HG02973 (cell line): ENCODE results near the gene ENTHD1.

Experiments used
- ATAC-seq: cut with Tn5 transposase; IDR thresholded peaks from one replicate; pipeline ENCODE4 v1.9.1; 2021; ENCODE audit warnings: moderate library complexity; ENCODE audit not compliant: unreplicated experiment

ENTHD1 gene

DNA sequence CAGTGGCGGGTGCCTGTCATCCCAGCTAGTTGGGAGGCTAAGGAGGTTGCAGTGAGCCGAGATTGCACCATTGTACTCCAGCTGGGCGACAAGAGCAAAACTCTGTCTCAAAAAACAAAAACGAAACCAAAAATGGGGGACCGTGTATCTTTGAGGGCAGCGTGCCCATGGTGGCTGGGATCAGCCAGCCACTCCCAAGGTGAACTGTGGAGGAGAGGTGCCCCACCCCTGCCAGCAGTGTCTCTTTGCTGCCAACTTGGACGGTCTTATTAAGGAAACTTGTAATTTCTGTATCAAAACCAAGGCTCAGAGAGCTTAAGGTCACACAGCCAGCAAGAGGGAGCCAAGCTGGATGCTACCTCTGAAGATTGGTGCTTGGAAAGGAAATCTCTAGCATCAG is 175.4 kb downstream of the ENTHD1 start:
- ATAC-seq, result no peak

DNA sequence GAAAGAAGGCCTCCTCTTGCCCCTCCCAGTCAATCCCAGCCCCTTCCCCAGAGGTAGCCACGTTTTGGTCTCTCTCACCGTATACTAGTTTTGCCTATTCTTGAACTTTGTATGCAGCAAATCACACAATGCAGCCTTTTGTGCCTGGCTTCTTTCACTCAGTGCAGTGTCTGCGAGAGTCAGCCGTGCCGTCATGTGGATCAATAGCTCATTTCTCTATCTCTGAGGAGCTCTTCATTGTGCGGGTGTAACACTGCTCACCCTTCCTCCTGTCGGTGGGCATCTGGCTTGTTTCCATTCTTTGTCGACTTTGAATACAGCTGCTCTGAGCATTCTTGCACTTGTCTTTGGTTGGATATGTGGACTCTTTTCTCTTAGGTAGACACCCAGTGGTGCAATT is 176.5 kb downstream of the ENTHD1 start:
- ATAC-seq, result no peak

DNA sequence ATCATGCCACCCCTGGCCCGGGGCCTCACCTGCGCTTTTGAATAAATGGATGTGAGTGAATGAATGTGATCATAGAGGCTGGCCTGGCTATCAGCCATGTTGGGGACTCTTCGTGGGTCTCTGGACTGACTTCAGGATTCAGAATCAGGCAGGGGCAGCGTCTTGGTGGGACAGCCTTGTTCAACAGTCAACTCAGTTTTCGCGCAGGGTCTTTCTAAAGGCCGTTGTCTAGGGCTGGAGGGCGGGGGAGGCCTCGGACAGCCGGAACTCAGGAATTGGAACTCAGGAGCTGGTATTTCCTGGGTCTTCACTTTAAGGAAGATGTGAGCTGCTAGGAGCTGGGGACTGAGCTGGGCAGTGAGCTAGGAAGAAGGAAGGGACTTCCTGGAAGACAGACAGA is 177.0 kb downstream of the ENTHD1 start:
- no peak for ATAC-seq

DNA sequence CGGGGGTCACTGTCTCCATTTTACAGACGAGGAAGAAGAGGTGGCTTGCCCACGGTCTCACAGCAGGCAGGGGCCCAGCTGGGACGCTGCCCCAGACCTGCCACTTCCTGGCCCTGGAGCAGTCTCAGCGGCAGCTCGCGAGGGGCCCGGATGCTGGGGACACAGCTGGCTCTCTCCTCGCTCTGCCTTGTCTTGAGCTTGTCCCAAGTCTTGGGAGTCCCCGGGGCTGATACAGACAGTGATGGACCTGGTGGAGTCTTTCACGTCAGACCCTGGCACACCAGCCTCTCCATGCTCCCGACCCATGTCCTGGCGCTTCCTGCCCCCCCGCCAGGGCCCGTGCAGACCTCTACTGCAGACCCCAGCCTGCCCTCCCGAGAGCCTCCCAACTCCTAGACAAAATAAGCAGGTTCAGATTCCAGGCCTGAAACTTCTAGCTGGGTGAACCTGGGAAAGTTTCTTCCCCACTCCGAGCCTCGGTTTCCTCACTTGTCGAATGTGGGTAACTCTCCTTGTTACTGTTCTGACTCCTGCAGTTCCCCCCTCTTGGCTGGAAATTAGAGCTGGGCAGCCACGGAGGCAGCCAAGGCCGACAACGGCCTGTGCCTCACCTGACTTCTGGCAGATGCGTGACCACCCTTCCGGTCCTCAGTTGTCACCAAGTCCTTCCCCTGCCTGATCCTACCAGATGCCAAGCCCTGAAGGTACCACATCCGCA is 177.6 kb downstream of the ENTHD1 start:
- no peak for ATAC-seq

DNA sequence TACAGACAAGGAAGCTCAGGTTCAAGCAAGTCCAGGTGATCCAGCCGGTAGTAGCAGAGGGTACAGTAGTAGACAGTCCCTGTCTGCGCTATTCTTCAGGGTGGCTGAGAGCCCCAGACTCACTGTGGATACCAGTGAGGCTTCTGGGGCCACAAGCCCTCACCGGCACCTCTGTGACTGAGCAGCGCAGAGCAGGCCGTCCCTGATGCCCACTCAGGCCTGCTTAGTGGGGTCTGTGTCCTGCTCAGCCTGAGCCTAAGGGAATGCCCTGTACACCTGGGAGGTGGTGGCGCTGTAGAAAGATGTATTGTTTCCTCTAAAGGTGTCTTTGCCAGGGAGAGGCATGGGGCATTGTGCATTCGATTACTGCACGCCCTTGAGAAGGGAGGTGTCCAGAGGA is 179.2 kb downstream of the ENTHD1 start:
- no peak for ATAC-seq

DNA sequence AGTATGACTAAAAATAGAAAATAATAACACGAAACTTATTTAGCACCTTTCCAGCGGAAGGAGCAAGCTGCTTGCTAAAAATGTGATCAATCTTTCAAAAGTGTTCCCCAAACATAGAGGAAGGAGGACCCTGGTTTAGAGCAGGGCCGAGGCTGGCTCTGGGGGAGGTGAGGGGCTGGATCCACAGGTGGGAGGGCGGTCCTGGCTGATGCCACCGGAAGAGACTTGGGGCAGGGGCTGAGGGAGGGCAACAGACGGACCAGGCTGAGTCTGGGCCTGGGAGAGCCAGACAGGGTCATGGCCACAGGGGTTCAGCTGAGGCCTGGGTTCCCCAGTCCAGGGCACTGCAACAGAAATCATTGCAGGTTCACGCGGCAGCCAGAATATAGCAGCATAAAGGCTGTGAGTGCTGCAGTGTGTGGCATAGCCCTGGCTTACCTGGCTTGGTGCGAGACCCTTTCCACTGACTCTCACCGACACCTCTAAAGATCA is 179.7 kb downstream of the ENTHD1 start:
- no peak for ATAC-seq

DNA sequence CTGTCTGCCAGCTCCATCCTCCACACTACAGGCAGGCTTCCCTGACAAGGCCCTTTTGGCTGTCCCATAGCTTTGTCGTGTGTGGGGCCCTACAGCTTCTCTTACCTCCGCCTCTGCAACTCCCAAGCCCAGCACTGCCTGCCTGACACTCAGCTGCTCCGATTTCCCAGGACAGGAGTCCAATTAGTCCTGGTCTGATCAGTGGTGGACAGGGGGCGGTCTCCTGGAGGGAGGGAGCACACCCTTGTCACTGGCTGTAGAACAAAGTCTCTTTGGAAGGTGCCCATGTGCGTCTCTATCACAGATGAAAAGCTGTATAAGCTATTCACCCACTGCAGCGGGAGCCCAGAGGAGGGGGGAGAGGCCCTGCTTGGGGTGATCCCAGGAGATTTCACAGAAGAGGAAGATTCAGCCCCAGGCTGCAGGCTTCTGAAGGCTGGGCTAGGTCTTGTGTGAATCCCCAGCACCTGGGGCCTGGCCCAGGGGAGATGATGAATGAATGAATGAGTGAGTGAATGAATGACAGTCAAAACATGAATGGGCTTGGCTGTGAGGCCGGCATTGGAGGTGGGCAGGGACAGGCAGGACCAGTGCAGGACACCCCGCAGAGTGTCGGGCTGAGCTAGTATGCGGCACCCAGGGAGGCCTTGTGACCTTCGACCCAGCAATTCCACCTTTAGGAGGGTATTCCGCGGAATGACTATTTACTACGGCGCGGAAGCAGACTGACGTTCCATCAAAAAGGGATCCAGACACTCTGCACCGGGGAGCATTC is 180.6 kb downstream of the ENTHD1 start:
- no peak for ATAC-seq

DNA sequence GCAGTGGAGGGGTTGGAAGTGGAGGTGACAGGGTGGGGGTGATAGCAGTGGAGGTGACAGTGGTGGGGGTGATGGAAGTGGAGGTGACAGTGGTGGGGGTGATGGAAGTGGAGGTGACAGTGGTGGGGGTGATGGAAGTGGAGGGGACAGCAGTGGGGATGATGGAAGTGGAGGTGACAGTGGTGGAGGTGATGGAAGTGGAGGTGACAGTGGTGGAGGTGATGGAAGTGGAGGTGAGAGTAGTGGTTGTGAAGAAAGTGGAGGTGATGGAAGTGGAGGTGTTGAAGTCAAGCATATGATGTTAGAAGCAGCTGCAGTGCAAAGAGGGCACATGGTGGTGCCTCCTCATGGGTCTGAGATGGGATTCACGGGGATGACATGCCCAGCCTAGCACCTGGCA is 181.5 kb downstream of the ENTHD1 start:
- no peak for ATAC-seq

DNA sequence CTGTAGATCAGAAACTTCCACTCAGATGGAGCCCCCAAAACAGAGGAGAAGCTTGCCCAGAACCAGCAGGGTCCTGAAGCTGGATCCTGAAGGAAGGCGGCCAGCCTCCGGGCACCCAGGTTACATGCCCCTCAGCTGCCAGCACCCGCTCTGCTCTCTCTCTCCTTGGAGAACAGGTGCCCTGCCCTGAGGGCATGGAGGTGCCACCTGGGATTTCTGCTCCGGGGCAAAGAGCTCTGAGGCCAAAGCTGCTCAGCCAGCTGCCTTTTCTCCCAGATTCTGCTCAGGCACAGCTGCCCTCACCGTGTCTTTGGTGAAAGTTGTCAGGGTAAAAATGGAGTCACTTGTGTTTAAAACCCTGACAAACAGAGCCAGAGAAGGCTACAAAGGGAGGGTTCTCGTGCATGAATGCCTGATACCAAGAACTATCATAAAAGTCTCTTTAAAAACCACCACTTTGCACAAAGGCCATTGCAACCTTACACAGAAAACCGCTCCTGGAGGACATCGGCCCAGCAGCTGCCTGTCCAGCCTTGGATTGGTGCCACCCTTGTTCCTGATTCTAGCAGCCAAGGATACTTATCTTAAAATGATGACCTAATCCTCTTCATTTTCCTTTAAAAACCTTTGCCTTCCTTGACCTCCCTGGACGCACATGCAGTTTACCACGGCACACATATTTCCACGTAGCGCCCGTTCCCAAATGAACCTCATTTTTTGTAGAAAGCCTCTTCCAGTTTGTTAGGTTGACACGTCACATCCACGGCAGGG is 183.0 kb downstream of the ENTHD1 start:
- no peak for ATAC-seq

DNA sequence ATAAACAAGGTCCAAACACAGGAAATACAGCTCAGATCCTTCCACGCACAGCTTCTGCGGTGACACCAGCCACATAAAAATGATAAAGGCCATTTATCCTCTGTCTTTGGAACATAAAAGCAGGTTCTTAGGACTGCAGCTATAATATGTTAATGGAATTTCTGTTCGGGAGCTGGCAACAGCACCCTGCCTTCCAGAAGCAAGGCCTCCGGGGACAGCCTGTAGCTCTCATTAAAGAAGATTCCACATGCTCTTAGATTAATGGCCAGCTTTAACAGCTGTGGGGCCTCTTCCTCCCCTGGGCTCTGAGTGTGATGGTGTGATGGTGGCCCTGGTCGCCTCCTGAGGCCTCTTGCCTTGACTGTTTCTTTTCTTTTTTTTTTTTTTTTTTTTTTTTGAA is 185.7 kb downstream of the ENTHD1 start:
- ATAC-seq, result no peak

DNA sequence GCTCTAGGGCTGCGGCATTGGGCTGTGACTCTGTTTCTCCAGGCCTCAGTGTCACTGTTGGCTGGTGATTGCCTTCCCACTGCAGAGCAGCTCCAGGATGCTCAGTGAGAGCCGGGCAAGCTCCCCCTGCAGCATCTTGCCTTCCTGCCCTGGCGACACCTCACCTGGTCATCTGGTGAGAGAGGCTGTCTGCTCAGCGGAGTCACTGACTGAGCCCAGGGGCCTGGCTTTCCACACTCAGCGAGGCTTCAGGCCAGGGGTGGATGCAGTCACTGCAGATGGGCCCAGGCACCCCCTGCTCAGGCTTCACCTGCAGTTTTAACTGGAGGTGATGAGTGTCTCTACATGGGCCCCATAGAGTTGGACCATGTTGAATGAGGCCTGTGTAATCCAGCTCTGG is 186.2 kb downstream of the ENTHD1 start:
- no peak for ATAC-seq

DNA sequence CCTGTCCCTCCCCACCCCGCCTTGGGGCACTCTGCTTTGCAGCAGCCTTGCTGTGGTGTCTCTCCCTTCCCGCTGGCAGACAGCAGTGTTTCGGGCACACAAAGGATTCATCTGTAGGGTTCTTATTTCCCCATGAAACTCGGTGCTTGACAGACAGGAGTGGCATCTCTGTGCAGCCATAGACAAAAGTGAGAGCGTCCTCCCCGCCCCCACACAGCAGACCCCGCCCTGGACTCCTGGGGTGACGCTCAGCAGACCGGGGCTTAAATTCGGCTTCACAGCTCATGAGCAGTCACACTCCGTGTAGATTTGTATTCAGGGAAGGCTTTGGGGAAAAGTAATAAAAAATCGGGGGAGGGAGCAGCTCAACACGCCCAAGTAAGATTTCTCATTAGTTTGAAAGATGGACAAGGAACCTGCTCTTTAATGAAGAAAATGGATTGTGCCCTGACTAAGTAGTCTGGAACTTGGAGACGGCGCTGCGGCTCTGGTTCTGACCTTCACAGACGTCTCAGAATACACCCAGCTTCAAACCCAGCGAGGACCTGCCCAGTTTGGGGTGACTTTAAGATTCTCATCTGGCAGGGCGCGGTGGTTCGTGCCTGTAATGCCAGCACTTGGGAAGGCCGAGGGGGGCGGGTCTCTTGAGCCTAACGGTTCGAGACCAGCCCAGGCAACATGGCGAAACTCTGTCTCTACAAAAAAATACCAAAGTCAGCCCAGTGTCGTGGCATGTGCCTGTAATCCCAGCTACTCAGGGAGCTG is 187.0 kb downstream of the ENTHD1 start:
- no peak for ATAC-seq

DNA sequence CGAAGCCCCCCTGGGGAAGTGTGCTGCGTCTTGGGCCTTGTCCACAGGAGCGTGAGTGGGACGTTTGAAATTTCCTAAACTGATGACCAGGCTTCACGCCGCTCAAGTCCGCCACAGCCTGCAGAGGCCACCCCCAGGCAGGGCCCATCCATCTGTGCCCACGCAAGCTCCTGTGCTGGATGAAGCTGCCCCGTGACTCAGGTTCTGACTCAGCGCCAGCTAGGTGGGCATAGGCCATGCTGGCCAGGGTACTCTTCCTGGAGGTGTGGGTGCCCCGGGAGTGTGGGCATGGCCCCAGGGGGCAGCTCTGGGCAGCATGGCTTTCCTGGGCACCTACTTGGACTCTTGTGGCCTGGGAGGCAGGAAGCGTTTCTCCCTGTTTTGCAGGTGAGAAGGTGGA is 188.2 kb downstream of the ENTHD1 start:
- no peak for ATAC-seq

DNA sequence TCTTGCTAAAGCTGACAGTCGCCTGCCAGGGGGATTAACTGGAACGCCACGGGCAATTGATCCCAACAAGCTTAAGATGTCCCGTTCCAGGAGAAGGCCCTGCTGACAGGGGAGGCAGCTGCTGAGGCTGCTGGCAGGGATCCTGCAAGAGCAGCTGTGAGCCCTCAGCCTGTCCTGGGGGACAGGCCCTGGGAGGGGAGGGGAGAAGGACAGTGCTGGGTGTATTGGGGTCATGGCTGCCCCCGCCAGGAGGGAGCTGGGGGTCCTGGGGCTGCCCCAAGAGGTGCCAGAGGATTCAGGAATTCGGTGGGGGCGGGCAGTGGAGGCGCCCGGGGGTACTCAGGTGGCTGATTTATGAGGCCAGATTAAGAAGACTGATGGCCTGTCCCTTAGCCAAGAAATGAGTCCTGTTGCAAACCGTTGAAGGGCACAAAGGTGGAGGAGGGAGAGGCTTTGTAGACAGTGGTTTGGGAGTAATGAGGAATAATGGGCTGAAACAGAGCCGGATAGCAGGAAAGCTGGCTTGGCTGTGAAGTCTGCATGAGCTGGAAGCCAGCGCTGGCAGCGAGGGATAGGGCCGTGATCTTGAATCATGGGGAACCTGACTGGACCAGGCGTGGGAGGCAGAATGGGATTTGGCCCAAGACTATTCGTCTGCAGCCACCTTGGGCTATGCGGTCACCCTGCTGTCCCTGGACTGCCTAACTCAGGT is 189.5 kb downstream of the ENTHD1 start:
- ATAC-seq, result no peak

DNA sequence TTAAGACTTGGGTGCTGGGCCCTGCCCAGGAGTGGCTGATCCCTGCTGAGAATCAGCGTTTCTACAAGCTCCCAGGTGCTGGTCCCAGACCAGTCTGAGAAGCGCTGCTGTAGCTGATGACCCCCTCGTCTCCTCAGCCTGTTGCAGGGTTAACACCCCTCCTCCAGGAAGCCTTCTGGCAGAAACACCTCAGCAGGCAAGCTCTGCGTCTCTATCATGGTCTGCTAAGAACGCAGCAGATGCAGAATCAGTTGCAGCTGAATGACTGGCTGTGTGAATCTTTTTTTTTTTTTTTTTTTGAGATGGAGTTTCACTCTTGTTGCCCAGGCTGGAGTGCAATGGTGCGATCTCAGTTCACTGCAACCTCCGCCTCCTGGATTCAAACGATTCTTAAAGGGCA is 190.5 kb downstream of the ENTHD1 start:
- ATAC-seq, result no peak

DNA sequence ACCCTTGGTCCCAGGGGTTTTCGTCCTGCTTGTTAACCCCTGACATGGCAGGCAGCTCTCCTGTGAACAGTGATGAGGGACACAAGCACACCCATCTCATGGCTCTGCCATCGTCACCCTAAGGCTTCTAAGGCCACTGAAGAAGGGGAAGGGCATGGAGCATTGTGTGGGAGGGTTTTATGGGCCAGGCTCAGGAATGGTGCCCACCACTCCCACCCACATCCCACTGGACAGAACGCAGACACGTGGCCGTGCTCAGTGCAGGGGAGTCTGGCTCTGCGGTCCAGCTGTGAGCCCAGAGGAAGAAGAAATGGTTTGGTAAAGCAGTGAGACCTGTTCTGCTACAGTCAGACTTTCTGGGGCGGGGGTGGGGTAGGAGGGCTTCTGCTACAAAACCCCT is 193.0 kb downstream of the ENTHD1 start:
- no peak for ATAC-seq

DNA sequence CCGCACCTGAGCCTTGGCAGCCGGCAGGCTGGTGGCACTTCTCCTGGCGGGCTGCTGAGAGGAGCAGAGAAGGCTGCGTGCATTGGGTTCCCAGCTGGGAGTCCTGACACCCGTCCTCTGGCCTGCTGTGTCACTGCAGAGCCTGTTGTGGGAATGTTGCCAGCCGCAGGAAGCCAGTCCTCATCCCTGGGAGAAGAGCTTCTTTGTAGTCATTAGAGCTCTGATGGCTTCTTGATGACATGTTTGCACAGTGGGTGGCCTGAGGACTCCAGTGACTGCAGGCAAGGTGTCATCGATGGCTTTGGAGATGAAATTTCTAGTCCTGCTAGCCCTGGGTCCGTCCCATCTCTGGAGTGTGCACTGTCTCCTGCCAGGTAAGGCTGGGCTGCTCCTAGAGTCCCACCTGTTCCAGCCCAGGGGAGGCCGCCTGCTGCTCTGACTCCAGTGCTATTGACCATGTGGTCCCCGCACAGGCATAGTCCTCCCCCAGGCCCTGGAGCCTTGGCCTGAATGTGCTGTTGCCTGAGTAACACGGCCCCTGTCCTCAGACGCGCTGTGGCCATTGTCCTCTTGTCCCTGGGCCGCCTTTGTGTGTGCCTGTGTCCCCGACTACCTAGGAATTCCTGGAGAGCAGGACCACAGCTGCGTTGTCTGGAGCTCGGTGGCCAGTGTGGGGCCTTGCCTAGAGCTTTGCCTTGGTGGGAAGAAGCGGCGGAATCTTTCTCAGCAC is 193.8 kb downstream of the ENTHD1 start:
- ATAC-seq, result no peak

DNA sequence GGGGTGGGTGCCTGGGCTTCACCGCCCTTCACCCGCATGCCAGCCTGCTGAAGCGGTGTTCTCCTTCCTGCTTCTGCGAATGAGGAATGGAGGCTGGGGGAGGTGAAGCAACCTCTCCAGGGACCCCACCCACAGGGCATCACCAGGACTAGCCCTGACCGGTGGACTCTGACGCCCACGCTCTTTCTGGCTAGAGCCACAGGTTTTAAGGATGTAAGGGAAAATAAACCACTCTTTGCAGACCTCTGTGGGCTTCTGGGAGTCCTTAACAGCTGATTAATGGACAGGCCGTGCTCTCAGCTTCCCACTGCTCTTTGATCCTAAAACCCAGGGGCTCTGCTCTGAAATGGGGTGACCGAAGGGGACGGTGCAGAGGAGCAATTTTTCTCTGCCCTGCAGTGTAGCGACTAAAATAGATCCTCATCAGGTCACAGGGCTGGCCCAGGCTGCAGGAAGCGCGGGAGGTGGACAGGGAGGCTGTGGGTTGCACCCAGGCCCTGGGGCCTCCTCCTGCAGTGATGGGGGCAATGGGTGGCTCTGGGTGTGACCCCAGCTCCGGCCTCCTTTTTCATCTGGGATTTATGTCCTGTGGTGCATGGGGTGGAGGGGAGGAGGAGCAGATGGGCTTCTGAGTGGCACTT is 195.7 kb downstream of the ENTHD1 start:
- no peak for ATAC-seq

DNA sequence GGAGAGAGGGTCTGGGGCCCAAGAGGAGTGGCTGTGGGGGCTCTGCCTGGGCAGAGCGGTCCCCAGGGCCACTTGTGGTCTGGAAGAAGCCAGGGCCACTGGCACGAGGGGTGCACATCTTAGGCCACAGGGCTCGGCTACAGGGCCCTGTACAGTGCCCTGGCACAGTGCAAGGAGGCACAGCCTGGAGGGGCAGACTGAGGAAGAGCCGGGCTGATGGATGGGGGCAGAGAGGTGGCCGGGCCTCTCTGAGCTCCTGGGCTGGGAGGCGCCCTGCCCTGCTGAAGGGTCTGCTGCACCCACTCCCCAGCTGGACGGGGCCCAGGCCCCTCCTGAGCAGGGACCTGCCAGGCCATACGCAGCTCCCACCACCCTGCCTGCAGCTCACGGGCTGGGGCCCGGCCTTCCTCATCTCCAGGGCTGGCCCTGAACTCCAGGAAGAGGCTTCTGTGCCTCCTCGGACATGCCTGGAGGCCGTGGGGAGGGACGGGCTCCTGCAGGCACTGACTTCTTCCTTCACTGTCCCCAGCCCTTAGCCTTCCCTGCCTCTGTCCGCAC is 199.5 kb downstream of the ENTHD1 start:
- no peak for ATAC-seq
